Neural progenitor cell (in vitro differentiated cells): ENCODE measurements around the gene PERM1.

ENCODE experiments used
- EZH2 ChIP-seq: fragments of 200-600 bp; sonication (generic); IDR thresholded peaks from 2 replicates; pipeline ENCODE4 v1.6.1; 2017; ENCODE audit warnings: antibody characterized with exemption, mild to moderate bottlenecking, moderate library complexity
- EZH2phosphoT487 ChIP-seq: fragments of 200-600 bp; sonication (generic); IDR thresholded peaks from 2 replicates; pipeline ENCODE4 v1.6.1; 2017; ENCODE audit warnings: antibody characterized with exemption
- TF ChIP-seq, protein P1 (sequence below): fragments of 200-600 bp; sonication (generic); IDR thresholded peaks from 2 replicates; pipeline ENCODE4 v1.5.1; 2017; ENCODE audit warnings: antibody characterized with exemption, mild to moderate bottlenecking

DNA sequence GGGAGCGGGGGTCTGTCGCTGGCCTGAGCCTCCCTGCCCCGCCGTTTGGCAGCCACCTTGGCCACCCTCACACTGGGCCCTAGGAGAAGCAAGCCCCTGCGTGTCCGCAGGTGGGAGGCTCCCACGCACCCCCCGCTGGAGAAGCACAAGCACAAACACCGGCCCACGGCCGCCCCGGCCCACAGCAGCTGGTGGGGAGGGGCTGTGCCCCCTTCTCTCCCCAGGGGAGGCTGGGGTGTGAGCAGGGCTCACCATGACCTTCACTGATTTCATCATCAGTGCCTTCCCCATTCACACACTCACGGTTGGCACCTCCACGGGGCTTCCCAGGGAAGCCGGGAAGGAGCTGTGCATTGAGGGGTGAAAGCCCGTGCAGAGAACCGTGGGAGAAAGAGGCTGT lies 45.9 kb upstream of the PERM1 start:
- TF ChIP-seq, protein P1, sequence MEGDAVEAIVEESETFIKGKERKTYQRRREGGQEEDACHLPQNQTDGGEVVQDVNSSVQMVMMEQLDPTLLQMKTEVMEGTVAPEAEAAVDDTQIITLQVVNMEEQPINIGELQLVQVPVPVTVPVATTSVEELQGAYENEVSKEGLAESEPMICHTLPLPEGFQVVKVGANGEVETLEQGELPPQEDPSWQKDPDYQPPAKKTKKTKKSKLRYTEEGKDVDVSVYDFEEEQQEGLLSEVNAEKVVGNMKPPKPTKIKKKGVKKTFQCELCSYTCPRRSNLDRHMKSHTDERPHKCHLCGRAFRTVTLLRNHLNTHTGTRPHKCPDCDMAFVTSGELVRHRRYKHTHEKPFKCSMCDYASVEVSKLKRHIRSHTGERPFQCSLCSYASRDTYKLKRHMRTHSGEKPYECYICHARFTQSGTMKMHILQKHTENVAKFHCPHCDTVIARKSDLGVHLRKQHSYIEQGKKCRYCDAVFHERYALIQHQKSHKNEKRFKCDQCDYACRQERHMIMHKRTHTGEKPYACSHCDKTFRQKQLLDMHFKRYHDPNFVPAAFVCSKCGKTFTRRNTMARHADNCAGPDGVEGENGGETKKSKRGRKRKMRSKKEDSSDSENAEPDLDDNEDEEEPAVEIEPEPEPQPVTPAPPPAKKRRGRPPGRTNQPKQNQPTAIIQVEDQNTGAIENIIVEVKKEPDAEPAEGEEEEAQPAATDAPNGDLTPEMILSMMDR, result no peak
- TF ChIP-seq EZH2 (no peak), EZH2phosphoT487 (no peak)
